Pons (tissue), 1 donor: ENCODE measurements around the gene NANOS1.

ENCODE experiments used
- DNase-seq: peaks from one replicate; pipeline ENCODE4 v3.0.0-alpha.2; 2016; ENCODE audit warnings: low spot score

NANOS1 gene

DNA sequence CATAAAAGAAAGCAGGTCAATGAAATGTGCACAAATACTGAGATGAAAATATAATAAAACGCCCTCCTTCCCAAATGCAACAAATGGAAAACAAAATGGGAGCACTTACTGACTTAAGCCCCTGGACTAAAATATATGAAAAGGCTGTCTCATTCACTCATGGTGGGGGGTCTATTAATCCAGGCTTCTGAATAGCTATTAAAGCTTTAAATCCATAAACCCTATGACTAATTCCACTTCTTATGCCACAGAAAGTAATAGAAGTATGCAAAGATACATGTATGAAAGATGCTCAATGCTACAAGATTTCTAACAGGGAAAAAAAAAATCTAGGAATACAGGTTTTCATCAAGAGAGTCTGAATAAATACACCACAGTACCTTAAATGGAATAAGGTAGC is 30.6 kb downstream of the NANOS1 start:
- DNase-seq: no peak

DNA sequence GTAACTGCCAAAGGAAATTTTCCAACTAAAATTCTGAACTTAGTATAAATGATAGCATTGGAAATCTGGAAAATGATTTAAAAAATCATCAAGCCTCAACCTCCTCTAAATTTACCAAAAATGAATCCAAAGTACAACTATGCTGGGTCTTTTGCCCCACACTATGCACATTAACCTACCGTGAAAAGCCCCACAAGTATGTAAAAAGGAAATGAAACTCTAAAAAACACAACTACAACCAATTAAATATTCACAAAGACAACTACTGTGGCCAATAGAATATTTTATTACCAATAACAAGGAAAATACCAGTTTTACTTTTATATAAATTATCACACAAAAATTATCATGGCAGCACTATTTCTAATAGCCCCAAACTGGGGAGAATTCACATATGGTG is 31.8 kb downstream of the NANOS1 start:
- no peak for DNase-seq

DNA sequence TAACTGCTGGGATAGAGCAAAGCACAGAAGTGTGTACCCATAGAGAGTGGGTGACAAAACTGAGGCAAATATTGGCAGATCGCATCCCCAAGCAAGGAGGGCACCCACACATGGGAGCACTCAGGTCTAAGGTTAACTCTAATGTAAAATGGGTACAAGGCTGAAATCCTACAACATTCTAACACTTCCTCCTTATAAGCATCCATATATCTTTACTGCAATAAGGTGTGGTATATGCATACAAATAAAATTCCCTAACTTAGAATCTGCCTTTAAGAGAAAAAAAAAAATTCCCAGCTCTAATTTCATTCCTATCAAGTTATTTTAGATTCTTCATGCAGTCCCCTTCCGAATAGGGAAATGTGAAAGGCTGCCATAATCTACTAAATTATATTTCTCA is 32.4 kb downstream of the NANOS1 start:
- DNase-seq: no peak

DNA sequence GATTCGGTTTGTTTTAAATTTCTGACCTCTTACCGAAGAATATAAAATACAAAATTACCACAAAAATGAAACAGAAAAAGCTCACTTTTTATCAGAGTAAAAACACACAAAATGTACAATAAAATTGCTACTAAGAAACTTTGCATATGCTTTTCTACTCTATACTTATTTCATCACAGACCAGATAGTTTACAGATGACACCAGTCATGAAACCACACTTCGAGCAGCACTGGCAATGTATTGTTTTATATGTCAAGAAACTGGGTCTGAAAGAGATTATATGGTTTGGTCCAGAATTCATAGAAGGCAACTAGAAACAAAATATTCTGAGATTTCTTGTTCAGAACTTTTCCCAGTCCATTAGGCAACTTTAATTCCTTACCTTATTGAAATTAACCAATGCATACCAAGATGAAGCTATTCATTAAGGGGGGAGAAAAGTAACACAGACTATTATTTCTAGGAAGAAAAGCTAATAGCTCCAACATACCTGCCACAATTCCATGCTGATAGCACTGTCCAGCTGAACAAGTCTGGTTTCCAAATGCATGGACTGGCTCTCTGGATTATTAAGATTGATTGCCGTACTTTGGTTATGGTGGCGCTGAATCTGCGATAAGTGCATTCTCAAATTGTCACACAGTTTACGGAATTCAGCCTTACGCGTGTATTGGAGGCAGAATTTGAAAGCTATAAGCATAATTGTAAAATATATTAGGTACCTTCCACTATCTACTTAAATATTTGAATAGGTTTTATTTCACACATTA is 41.1 kb downstream of the NANOS1 start:
- no peak for DNase-seq

DNA sequence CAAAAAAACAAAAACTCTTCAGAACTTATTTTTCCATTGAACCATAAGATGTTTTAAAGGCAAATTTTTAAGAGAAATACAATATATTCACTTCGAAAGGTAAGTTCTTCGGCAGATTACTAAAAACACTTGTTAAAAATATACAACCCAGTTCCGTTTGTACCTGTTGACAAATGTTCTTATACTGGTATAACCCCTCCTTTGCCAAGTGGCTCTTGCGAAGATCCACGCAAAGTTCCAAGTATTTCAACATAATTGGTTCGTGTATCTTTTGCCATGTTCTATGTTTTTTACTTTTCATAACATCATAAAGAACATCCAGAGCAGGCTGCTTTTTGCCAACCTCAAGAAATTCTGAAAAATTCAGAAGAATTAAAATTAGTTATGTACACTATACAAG is 44.1 kb downstream of the NANOS1 start:
- DNase-seq: no peak

DNA sequence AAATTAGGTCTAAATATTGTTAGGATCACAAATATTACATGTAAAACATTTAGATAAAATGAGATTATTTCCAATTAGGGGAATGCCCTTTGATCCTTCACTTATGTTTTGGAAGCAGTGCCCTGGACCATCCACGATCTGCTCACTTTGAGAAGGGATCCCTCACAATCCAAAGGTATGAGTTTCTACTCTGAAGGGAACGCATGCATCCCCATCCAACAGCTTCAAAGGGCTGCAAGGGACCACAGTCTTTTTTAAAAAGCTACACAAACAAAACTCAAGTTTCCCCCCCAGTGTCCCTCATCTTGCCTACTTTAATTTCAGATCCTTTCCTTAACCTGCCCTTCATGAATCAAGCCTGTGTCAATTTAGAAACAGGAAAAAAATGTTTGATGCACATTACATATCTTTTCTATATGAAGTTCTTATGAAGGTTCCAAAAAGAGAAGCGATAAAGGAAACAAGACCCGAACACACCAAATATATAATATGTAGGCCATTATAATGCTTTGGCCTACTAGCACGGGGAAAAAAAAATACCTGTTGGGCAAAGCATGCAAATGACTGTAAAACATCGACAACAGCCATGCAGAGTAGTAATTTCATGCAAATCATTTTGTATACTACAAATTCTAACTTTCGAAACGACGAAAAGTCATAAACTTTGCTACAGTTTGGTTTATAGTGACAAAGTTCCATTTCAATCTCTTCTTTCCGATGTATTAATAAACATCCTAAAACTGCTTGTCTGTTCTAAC is 49.1 kb downstream of the NANOS1 start:
- DNase-seq: no peak

DNA sequence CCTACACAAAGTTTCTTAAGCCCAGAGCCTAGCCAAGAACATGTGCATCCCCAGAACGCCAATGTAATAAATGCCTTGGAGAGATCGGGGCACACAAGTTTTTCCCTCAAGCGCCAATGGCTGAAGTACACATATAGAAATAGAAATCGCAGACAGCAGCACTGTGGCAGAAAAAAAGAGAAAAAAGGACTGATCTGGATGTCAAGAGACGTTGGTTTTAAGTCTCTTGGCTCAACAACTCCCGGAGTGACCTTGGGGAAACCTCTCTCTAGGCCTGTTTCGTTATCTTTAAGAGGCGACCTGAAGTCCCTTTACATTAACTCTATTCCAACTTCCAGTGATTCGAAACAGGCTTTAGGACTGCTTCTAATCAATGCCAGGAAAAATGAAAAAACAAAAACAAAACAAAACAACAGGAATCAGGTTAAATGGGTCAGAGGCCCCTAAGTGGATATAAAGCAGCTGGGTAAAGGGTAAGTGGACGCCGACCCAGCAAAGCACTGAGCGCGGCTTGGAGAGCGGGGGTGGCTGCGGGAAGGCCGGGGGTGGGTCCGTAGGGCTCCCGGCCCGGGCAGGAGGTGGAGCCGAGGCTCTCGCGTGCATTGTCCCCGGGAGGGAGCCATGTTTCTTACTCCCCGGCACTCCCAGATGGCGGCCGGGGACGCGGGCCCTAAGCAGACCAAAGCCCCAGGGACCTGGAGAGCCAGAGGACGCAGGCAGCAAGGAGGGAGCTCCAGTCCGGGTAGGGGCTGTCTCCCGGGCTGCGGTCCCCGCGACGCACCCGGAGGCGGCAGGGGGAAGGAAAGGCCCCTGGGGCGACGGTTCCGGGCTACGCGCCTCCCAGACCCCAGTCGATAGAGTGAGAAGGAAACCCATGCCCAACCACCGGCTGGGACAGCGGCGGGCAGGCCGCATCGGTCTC is 50.3 kb downstream of the NANOS1 start:
- peak; percentile 37 for DNase-seq

DNA sequence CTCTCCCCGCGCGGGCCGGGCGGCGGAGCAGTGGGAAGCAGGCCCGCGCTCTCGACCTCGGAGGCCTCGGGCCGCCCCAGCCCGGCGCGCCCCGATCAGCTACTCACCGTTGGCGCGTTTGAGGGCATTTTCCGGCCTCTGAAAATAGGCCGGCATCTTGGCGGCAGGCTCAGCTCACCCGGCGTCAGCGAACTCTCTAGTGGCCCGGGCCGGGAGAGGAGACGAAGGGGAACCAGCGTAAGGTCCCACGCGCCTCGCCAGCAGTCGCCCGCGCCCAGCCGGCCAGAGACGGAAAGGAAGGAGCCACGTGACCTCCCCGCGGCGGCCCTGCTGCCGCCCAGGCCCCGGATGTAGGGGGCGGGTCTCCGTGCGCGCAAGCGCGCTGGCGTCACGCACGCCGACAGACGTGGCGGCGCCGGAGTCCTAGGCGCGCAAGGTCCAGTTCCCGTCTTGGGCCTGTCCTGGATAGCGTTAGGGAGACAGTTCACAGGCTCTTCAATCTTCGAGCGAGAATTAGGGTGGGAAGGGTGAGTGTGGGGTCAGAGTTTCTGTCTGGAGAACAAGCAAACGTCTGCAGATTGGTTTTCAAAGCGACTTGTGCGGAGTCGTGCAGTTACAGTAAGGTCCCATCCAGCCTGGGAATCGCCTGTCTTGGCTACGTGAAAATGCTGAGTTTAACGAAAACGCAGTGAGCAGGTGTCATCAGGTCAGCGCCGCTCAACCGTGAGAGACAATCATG is 51.2 kb downstream of the NANOS1 start, which contains the start of gene EIF3A:
Gene EIF3A, minus strand, starts transcription at position 297 of the 739 bp plus-strand sequence. Its CDS starts 141 bp downstream, at position 156.
- peak; percentile 89 for DNase-seq
